Prostate gland (tissue), 2 donors: ENCODE data around the gene BCR.

Source experiments
- CTCF ChIP-seq, 4 experiments: fragments of 200-600 bp in 2 of 4; fragments of 450-650 bp in 2 of 4; sonication (generic) in 2 of 4; IDR thresholded peaks; 1 replicate in 3 of 4; 2 replicates in 1 of 4; pipeline ENCODE4 v1.5.1; 2016 to 2019; ENCODE audit warnings: antibody characterized with exemption in 4 of 4, mild to moderate bottlenecking in 2 of 4, moderate library complexity in 2 of 4
- POLR2A ChIP-seq: fragments of 450-650 bp; IDR thresholded peaks from one replicate; pipeline ENCODE4 v1.6.1; 2016; ENCODE audit warnings: antibody characterized with exemption, mild to moderate bottlenecking
- POLR2AphosphoS5 ChIP-seq: sonication (generic); formaldehyde crosslinking; IDR thresholded peaks from one replicate; pipeline ENCODE4 v1.6.1; 2017; ENCODE audit warnings: antibody characterized with exemption

GRCh38 chr22:23236026-23236425 lies 55.7 kb downstream of the BCR start:
- no peak for TF ChIP-seq POLR2AphosphoS5
- no peak for TF ChIP-seq CTCF (IDR thresholded peaks at IDR 0.05)
- no peak for TF ChIP-seq POLR2A
